Amygdala (tissue), 56 donors: ENCODE measurements around the gene STRN3.
"Not testable (repeated sequence)": the region's sequence is repeated elsewhere in the genome, so short reads cannot be mapped to it uniquely, and the experiment has no call there.

ENCODE experiments used
- DNase-seq, 56 donors: peaks; one replicate each; lab custom pipeline; 2025; lab: John Stamatoyannopoulos, UW

The STRN3 gene

DNA sequence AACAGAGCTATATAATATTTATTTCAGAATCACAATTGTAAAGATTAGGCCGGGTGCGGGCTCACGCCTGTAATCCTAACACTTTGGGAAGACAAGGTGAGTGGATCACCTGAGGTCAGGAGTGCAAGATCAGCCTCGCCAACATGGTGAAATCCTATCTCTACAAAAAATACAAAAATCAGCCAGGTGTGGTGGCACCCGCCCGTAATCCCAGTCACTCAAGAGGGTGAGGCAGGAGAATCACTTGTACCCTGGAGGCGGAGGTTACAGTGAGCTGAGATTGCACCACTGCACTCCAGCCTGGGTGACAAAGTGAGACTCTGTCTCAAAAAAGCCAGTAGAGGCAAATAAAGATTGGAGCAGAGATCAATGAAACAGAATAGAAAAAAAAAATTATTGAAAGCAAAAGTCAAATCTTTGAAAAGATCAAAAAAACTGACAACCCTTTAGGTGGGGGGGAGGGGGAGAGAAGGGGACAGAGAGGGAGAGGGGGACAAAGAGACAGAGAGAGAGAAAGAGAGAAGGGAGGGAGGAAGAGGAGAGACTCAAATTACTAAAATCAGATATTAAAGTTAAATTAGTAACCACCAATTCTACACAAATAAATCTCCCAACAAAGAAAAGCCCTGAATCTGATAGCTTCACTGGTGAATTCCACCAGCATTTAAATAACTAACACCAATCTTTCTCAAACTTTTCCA, 53.1 kb downstream of the STRN3 start:
- DNase-seq: no peak

DNA sequence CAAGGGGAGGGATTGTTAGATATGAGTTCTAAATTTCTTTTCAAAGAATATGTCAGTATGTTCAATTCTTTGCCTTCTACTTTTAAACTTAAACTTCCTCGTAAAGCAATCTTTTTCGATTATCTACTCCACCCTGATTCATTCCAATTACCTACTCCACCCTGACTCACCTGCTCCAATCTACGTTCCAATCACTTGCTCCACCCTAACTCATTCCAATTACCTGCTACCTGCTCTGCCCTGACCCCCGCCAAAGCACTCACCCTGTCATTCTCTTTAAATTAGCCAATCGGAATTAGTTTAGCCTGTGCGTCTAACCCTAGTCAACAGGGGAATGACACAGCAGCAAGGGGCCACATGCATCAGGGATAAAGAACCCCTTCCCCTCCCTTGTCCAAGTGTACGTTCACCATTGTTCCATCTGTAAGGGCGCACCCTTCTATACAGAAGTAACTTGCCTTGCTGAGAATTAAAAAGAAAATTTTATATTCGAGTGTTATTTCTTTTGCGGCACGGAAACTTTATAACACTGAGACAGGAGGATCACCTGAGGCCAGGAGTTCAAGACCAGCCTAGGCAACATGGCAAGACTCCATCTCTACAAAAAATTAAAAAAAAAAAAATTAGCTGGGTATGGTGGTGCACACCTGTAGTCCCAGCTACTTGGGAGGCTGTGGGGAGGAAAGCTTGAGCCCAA, 54.0 kb downstream of the STRN3 start:
- DNase-seq: not testable (repeated sequence)

DNA sequence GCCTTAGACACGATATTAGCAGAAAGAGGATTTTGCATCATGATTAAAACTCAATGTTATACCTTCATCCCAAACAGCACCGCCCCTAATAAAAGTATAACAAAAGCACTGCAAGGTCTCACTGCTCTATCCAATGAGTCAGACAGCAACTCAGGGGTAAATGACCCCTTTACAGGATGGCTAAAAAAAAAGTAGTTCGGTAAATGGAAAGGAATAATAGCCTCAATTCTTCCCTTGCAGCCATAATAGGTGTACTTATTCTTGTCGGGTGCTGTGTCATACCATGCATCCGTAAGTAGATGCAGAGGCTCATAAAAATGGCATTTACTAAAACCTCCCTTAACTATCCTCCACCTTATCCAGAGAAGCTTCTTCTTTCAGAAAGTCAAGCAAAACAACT, 54.6 kb downstream of the STRN3 start:
- no peak for DNase-seq

DNA sequence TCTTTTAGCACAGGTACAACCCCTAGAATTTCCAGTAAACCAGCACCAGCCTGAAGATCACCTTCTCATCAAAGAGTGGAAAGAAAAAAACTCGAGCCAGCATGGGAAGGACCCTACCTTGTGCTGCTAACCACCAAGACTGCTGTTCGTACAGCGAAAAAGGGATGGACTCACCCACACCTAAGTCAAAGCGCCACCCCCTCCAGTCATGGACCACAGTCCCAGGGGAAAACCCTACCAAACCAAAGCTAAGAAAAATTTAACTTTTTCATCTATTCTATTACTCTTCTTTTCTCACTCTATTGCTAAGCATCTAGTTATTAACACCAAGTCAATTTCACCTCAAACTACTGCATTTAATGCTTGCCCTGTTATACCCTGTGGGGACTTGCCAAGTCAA, 56.4 kb downstream of the STRN3 start:
- DNase-seq: not testable (repeated sequence)

DNA sequence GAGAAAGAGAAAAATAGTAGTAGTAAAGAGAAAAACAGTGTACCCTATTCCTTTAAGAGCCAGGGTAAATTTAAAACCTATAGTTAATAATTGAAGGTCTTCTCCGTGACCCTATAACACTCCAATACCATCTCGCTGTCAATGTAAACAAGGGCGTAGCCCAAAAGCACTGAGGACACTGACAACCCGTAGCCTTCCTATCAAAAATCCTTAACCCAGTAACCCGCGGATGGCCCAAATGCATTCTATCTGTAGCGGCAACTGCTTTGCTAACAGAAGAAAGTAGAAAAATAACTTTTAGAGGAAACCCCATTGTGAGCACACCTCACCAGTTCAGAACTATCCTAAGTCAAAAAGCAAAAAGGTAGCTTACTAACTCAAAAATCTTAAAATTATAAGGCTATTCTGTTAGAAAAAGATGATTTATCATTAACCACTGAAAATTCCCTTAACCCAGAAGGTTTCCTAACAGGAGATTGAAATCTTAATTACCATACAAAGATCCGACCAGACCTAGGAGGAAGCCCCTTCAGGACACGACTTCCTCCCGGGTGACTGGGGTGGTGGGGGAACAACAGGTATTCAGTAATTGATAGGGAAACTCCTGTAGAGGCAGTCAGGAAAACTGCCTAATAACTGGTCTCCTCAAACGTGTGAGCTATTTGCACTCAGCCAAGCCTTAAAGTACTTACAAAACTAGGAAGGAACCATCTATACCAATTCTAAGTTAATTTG, 58.6 kb downstream of the STRN3 start:
- DNase-seq: not testable (repeated sequence)

DNA sequence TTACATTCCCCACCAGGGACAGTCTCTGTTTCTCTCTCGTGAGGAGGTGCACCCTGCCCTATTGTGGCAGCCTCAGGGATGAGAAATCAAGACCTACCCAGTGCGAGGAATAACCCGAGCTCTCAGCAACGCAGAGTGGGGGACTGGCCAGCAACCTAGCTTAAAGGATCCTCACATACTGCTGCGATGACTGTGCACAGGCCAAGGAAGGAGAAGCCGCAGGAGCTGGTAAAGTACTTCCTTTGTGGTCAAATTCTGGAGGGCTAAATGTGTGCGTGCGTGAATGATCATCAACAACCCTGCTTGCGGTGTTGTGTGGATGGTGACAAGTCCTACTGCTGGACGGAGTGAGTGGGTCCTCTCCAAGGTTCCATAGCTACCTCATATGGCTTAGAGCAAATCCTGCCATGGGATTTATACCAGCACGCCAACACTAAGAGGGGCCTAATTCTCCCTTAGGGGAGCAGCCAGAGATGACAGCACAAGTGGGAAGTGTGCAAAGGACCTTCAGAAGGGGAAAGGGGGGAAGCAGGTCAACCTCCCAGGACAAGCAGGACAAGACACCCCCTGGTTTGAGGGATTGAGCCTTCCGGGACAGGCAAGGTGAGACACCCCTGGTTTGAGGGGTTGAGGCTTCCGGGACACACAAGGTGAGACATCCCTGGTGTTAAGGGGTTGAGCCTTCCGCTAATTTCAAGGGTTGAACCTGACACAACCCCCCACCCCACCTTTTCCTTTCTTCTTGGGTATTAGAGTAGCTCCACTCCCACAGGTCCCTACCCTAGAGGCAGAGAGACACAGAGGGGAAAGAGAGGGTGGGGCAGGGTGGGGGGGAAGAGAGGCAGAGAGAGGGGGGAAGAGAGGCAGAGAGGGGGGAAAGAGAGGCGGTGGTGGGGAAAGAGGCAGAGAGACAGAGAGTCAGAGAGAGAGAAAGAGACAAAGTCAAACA, 59.5 kb downstream of the STRN3 start:
- DNase-seq: no peak

DNA sequence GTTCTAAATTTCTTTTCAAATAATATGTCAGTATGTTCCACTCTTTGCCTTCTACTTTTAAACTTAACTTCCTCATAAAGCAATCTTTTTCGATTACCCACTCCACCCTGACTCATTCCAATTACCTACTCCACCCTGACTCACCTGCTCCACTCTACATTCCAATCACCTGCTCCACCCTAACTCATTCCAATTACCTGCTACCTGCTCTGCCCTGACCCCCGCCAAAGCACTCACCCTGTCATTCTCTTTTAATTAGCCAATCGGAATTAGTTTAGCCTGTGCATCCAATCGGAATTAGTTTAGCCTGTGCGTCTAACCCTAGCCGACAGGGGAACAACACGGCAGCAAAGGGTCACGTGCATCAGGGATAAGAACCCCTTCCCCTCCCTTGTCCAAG, 60.3 kb downstream of the STRN3 start:
- DNase-seq: not testable (repeated sequence)

DNA sequence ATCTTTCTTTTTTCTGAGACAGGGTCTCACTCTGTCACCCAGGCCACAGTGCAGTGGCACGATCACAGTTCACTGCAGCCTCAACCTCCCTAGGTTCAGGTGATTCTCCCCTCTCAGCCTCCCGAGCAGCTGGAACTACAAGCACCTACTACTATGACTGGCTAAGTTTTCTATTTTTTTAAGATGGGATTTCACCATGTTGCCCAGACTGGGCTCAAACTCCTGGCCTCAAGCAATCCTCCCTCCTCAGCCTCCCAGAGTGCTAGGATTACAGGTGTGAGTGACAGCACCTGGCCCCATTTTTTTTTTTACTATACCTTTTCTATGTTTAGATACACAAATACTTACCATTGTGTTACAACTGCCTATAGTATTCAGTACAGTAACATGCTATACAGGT, 63.6 kb downstream of the STRN3 start:
- not testable (repeated sequence) for DNase-seq

DNA sequence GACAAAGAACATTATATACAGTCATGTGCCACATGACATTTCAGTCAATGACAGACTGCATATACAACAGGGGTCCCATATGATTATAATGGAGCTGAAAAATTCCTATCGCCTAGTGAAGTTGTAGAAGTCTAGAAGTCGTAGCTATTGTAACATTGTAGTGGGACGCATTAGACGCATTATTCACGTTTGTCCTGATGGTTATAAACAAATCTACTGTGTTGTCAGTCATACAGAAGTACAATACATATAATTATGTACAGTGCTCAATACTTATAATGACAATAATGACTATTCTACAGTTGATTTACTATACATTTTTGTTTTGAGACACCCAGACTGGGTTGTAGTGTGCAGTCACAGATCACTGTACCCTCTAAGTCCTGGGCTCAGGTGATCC, 64.8 kb downstream of the STRN3 start:
- DNase-seq: no peak

DNA sequence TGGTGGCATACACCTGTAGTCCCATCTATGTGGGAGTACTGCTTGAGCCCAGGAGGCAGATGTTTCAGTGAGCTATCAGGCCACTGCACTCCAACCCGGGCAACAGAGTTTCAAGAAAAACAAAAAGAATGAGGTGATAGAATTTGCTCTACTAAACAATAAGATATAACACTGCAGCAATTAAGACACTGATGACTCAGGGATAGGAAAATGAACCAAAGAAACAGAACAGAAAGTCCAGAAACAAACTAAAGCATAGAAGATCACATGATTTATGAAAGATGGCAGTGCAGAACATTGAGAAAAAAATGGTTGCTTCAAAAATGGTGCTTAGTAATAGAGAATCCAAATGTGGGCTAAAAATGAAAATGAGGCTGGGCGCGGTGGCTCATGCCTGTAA, 66.0 kb downstream of the STRN3 start:
- no peak for DNase-seq

DNA sequence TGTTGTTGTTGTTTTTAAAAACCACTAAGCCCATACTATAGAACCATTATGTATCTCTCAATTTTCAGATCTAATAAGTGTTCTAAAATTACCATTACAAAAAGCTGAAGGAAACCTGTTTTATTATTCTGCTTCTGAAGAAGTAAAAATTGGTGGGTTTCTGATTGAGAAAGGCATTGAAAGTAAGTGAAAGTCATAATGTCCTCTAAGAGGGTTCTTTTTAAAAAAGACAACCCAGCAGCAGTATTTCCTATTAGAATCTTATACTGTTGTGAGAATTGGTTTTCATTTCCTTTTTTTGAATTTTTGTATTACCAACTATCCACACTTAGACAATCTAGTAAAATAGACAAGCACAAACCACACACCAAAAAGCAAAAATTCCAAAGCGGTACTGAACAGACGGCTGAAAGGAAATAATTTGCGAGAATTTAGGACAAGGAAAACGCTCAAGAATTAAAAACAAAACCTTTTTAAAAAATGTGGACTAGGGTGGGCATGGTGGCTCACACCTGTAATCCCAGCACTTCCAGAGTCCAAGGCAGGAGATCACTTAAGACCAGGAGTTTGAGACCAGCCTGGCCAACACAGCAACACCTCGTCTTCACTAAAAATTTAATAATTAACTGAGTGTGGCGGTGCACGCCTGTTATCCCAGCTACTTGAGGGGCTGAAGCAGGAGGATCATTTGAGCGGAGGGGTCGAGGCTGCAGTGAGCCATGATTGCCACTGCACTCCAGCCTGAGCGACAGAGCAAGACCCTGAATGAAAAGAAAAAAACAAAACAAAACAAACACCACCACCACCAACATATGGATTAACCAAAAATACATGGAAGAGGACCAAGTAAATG, 67.4 kb downstream of the STRN3 start:
- DNase-seq: no peak

DNA sequence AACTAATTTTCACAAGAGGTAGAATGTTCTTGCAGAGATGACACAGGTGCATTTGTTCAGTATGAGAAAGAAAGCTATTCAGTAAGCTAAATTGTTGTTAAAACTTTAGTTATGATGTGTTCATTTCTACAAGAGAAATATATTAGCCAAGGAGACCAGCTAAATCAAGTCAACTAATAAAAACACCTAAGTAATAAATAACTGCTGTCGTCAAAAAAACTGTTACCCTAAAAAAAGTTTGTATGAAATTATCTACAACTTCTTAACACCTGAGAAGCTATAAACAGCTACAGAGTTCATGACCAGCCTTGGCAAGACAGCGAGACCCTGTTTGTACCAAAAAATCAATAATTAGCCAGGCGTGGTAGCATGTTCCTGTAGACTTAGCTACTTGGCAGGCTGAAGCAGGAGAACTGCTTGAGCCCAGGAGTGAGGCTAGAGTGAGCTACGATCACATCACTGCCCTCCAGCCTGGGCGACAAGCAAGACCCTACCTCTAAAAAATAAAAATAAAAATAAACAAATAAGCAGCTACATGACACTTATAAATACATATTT, 68.3 kb downstream of the STRN3 start:
- DNase-seq: no peak

DNA sequence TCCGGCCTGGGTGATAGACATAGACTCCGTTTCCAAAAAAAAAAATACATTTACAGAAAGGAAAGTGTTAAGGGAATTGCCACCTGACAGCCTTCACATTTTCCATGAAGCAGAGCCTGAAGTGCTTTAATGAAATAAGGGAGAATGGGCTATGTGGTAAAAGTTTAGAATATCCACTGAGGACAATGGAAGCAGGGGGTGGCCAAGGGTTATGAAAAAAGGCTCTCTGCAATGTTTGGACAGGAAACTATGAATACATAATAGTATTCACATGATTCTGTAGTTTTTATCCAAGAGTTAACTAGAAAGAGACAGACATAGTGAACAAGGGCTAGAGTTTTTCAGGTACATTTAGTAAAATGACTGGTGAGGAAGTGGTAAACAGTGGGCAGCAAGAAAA, 76.5 kb downstream of the STRN3 start:
- no peak for DNase-seq

DNA sequence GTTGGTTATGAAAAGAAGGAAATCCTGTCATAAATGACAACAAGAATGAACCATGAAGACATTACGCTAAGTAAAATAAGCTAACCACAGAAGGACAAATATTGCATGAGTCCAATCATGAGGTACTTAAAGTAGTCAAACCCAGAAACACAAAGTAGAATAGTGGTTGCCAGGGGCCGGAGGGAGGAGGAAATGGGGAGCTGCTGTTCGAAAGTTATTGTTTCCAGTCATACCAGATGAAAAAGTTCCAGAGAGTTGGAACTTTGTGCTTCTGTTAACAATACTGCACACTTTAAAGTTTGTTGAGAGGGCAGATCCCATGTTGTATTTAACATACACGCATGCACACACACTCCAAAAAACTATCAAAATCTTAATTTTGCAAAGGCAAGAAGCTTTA, 82.5 kb downstream of the STRN3 start:
- DNase-seq: no peak

DNA sequence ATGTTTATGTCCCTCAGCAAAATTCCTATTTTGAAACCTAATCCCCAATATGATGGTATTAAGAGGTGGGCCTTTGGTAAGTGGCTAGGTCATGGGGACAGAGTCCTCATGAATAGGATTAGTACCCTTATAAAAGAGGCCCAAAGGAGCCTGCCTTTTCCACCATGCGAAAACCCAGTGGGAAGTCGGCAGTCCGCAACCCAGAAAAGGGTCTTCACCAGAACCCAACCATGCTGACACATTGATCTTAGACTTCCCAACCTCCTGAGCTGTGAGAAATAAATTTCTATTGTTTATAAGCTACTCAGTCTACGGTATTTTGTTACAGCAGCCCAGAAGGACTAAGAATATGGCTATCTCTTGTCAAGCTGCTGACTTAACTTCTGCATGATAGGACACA, 85.3 kb downstream of the STRN3 start:
- no peak for DNase-seq

DNA sequence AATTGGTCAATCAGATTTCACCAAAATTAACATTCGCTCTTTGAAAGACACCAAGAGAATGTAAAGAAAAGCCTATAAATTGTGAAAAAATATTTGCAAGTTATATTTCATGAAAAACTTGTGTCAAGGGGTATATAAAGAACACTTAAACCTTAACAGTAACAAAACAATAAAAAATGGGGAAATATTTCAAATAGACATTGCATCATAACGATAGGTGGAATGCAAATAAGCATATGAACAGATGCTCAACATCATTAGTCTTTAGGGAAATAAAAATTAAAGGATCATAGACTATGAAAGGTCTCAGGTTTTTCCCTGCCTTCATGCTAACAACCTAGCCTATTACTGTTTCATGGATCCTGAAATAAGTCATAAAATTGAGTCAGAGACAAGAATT, 87.6 kb downstream of the STRN3 start:
- no peak for DNase-seq

DNA sequence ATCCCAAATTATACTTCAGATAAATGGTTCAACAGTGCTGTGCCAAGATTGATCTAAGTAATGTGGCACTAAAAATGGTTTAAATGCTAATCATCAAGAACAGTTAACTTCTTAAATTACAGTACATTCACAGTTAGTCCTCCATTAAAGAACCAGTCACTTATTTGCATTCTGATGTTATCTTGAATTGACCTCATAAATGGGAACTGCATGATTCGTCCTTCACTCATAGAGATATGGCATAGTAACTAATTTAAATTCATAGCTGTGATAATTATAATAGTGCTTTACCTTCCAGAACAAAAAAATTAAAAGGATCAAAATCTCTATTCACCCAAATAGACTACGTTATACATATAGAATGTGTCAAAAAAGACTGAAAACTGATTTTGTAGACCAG, 90.7 kb downstream of the STRN3 start:
- DNase-seq: no peak

DNA sequence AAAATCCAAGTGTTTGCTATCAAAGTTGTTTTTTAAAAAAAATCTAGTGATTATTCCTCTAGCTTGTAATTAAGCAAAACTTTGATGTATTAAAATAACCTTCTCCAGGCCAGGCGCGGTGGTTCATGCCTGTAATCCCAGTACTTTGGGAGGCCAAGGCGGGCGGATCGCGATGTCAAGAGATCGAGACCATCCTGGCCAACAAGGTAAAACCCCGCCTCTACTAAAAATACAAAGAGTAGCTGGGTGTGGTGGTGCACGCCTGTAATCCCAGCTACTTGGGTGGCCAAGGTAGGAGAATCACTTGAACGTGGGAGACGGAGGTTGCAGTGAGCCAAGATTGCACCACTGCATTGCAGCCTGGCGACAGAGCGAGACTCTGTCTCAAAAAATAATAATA, 92.2 kb downstream of the STRN3 start:
- not testable (repeated sequence) for DNase-seq

DNA sequence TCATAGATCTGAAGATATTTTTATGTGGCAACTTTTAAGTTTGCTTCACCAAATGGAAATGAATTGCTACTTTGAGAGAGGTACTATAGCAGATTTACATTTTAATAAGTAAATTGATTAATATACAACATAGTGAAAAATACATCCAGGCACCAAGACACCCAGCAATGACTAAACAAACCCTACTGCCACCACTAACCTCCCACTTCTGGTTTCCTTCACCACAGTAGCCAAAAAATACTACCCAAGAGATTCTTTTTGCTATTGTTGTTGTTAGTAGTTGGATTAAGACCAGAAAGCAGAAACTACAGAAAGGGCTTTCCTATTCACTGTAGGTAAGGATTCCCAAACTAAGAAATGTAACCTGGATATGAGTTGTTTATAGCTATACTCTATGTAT, 97.7 kb downstream of the STRN3 start:
- no peak for DNase-seq
